GM18505 (cell line): ENCODE data around the gene ENPP1.
"Not testable (repeated sequence)": the region's sequence is repeated elsewhere in the genome, so short reads cannot be mapped to it uniquely, and the experiment has no call there.

ENCODE experiments used
- ATAC-seq: cut with Tn5 transposase; IDR thresholded peaks from one replicate; pipeline ENCODE4 v1.9.1; 2021; ENCODE audit not compliant: unreplicated experiment
- POLR2A ChIP-seq: IDR thresholded peaks from 4 replicates; pipeline ENCODE4 v1.6.1; 2011; ENCODE audit warnings: borderline replicate concordance; ENCODE audit not compliant: insufficient read depth, insufficient read length; ENCODE audit errors: extremely low read depth

ENPP1 gene

GRCh38 chr6:131858765-131859415, 51.1 kb downstream of the ENPP1 start:
- no peak for TF ChIP-seq POLR2A
- no peak for ATAC-seq

- not testable (repeated sequence) for ATAC-seq
Measured at GRCh38 chr6:131859658-131860057, 51.8 kb downstream of the ENPP1 start.

- ATAC-seq, result no peak
- TF ChIP-seq POLR2A, result no peak
Measured at GRCh38 chr6:131861381-131861780, 53.6 kb downstream of the ENPP1 start.

GRCh38 chr6:131862476-131862875, 54.7 kb downstream of the ENPP1 start:
- no peak for ATAC-seq
- no peak for TF ChIP-seq POLR2A

- no peak for TF ChIP-seq POLR2A
- ATAC-seq, result no peak
Measured at GRCh38 chr6:131867744-131868143, 59.9 kb downstream of the ENPP1 start.

- TF ChIP-seq POLR2A, result no peak
- no peak for ATAC-seq
Measured at GRCh38 chr6:131868836-131869235, 61.0 kb downstream of the ENPP1 start.

GRCh38 chr6:131875647-131876046, 67.8 kb downstream of the ENPP1 start:
- ATAC-seq, result no peak
- TF ChIP-seq POLR2A, result no peak

- no peak for TF ChIP-seq POLR2A
- ATAC-seq, result no peak
Measured at GRCh38 chr6:131876545-131876944, 68.7 kb downstream of the ENPP1 start.

- no peak for TF ChIP-seq POLR2A
- no peak for ATAC-seq
Measured at GRCh38 chr6:131877999-131878789, 70.4 kb downstream of the ENPP1 start.

- TF ChIP-seq POLR2A, result no peak
- ATAC-seq, result no peak
Measured at GRCh38 chr6:131883016-131883415, 75.2 kb downstream of the ENPP1 start.

GRCh38 chr6:131885237-131885636, 77.4 kb downstream of the ENPP1 start:
- no peak for ATAC-seq
- TF ChIP-seq POLR2A, result no peak

GRCh38 chr6:131886517-131886916, 78.7 kb downstream of the ENPP1 start:
- no peak for ATAC-seq
- no peak for TF ChIP-seq POLR2A

GRCh38 chr6:131890091-131890490, 82.3 kb downstream of the ENPP1 start:
- no peak for ATAC-seq
- TF ChIP-seq POLR2A, result no peak

- ATAC-seq, result no peak
- TF ChIP-seq POLR2A, result no peak
Measured at GRCh38 chr6:131893198-131893597, 85.4 kb downstream of the ENPP1 start.
